Occipital lobe (tissue), 2 donors: ENCODE data around the gene CFAP141. TPM values are rescaled to one million over a fixed set of nuclear protein-coding genes. Genes with fewer than 3 reads are reported as not detected.
A peak's percentile ranks its signal among the peaks of the same experiment; 100 is the strongest.
"Not testable (repeated sequence)": the region's sequence is repeated elsewhere in the genome, so short reads cannot be mapped to it uniquely, and the experiment has no call there.

Experiments used
- DNase-seq: peaks from one replicate; lab custom pipeline; 2025; lab: John Stamatoyannopoulos, UW
- total RNA-seq: library from RNA; depleted of rRNA; stranded (reverse); fragments of >200 nt; gene quantifications from one replicate; pipeline ENCODE4 v1.2.3, GENCODE V29; 2014

Gene CFAP141
- not detected for total RNA-seq

GRCh38 chr1:154206196-154206595, at the start of gene CFAP141:
TSS of gene CFAP141 (minus strand) at chr1:154206333. CDS start at chr1:154206307, 26 bp downstream.
- DNase-seq = no peak

GRCh38 chr1:154253671-154254070, 47.5 kb upstream of the CFAP141 start:
- no peak for DNase-seq

DNA sequence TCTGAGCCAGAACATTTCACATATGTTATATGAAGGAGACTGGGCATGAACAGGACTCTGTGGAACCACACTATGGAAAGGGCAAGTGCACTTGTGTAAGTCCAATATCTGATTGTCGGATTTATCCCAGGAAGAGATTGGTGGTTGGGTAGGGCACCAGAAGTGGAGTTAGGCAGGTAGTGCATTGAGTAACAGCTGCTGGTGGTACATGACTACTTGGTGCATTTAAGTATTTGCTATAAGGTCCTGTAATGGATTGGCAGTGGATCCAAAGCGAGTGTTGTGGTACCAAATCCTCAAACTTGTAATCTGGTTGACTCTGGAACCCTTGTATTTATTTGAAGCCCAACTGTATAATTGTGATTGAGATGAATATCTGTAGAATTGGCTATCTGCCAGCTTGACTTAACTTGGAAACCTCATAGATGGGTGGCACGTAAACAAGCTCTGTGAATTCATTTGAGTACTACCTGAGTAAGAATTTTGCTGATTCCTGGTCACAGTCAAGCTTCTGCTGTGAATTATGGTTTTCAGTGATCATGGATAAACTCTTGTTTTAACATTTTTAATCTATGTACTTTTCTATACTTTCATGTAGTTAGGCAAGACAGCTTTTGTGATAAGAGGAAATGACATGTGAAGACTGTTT, 35.7 kb upstream of the CFAP141 start:
- DNase-seq = no peak

DNA sequence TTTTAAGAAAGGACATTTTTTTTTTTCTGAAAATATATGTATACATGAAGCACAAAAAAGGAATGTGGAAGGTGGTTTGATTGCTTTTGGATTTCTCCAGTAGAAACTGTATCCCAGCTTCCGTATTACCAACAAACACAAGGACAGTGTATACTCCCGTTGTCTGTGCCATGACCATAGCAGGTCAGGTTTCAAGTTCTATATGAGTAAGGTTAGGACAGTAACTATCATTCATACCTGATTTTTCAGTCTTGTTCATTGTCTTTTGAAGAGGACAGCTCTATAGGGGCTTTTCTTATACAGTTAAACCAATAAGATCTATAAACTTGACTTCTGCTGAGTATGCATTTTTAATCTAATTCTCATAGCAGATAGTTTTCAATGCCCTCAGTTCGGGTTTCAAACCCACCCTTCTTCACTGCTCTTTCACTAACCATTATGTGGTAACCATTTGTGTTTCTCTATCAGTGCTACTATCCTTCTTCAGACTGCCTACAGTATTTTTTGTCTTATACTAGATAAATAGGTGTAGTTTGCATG, 34.2 kb upstream of the CFAP141 start:
- DNase-seq = no peak

DNA sequence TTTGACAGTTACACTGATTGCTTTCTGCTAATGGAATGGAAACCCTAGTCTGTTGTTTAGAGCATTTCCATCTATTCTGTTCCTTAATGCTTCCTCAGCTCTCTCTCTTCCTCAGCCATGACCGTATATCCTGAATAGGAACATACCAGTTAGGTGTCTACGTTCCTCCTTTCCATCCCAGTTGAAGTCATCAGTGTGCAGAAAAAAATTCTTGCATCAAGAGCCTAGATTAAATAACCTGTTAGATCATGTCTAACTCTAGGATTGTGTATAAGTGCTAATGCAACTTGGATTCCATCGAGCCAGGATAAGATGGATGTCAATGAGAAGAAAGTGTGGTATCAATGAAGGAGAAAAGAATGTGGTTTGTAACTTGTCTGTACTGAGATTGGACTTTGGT, 33.4 kb upstream of the CFAP141 start:
- DNase-seq = no peak

DNA sequence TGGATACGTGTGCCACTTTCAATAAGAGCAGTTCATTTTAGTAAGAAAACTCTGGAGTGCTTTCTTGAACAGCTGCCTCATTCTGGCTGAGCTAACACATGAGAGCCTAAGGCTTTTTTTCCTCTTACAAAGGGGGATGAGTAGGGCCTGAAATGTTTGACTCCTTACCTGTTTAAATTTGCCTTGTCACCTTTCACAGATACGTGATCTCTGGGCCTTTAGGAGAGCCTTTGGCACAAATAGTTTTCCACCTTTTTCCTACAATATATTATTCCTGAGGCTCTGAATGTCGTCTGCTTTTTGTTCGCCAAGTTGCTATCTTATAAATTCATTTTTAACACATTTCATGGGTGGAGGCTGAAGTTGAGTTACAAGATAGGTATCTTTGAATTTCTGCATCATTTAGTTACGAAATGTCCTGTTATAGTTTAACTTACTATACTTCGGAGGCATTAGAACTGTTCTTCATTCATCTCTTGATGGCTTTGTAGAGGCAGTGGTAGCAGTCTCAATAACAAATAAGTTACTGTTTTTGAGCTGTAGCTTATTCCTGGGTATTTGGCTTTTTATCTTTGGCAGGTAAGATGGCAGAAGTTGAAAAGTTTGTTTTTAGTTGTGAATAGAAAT, 31.9 kb upstream of the CFAP141 start:
- no peak for DNase-seq

GRCh38 chr1:154237435-154237834, 31.3 kb upstream of the CFAP141 start:
- no peak for DNase-seq

DNA sequence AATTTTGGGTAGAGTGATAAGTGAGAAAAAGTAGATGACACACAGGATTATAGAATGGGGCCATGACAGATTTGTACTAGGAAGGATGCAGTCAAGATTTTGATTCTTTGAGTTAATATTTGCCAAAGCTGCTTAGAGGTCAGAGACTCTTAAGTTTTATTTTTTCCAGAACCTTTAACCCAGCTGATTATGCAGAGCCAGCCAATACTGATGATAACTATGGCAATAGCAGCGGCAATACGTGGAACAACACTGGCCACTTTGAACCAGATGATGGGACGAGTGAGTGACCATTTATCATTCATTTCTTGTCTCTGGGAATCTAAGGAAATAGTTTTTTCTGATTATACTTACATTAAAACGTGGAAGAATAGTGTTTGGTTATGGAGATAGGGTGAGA, 30.7 kb upstream of the CFAP141 start:
- no peak for DNase-seq

- not testable (repeated sequence) for DNase-seq
These were observed 27.0 kb upstream of the CFAP141 start for GRCh38 chr1:154233127-154233526.

DNA sequence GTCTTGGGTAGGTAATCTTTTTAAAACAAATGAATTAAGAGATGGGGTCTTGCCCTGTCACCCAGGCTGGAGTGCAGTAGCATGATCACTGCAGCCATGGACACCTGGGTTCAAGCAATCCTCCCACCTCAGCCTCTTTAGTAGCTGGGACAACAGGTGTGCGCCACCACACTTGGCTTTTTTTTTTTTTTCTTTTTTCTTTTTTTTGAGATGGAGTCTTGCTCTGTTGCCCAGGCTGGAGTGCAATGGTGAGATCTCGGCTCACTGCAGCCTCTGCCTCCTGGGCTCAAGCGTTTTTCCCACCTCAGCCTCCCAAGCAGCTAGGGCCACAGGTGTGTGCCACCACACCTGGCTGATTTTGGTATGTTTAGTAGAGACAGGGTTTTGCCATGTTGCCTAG, 25.0 kb upstream of the CFAP141 start:
- not testable (repeated sequence) for DNase-seq

DNA sequence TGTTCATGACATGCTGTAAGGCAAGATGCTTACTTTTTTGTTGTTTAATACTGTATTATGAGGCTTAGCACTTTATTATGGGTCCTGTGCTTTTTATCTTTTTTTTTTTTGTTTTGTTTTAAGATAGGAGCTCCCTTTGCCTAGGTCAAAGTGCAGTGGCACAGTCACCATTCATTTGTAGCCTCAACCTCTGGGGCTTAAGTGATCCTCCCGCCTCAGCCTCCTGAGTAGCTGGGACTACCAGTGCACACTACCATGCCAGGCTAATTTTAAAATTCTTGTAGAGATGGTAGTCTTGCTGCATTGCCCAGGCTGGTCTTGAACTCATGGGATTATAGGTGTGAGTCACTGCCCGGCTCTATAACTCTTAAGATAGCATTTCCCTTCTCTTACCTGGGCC, 19.2 kb upstream of the CFAP141 start:
- DNase-seq = no peak

- DNase-seq = no peak
These were observed 17.5 kb upstream of the CFAP141 start for GRCh38 chr1:154223621-154224020.

- DNase-seq = no peak
These were observed 16.8 kb upstream of the CFAP141 start for GRCh38 chr1:154222918-154223317.

DNA sequence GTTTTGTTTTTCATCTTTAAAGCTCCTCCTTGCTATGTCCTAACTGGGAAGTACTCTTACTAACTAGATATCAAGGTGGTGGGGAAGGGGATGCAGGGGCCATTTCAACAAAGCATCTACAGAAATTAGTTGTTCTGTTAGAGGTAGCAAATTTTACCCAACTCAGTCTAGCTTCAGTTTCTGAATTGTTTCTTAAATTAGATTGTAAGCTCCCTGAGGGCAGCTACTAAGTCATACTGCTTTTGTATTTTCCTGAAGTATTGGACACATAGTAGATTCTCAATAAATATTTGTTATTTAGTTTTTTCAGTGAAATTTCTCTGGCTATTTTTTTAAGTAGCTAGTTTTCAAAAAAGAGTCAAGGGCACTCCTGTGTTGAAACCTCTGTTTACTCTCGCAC, 16.4 kb upstream of the CFAP141 start:
- DNase-seq = no peak

GRCh38 chr1:154221278-154222001, 15.3 kb upstream of the CFAP141 start:
- DNase-seq = peak; percentile 70

GRCh38 chr1:154220970-154221277, 14.8 kb upstream of the CFAP141 start:
- DNase-seq = no peak

GRCh38 chr1:154220071-154220969, 14.2 kb upstream of the CFAP141 start, which contains the start of gene UBAP2L:
TSS of gene UBAP2L (plus strand) at chr1:154220955. CDS start at chr1:154225124, 4,169 bp downstream.
- peak; percentile 97 for DNase-seq

GRCh38 chr1:154219541-154219940, 13.4 kb upstream of the CFAP141 start:
- DNase-seq = no peak

- no peak for DNase-seq
These were observed 12.4 kb upstream of the CFAP141 start for GRCh38 chr1:154218545-154218944.

DNA sequence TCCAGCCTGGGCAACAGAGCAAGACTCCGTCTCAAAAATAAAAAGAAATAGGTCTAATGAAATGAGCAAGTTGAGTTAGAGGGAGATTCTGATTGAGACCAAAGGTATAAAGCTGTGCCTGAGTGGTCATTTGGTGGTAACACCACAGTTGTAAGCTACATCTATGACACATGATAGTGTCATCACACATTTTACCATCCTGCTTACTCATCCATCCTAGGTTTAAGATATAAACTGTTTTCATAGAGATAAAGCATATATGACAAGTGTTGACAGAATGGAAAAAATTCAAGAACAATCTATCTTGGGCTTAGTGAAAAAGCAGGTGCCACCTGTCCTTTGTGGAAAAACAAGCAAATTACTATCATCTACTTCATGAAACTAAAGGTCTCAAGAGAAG, 7.1 kb upstream of the CFAP141 start:
- DNase-seq = no peak

DNA sequence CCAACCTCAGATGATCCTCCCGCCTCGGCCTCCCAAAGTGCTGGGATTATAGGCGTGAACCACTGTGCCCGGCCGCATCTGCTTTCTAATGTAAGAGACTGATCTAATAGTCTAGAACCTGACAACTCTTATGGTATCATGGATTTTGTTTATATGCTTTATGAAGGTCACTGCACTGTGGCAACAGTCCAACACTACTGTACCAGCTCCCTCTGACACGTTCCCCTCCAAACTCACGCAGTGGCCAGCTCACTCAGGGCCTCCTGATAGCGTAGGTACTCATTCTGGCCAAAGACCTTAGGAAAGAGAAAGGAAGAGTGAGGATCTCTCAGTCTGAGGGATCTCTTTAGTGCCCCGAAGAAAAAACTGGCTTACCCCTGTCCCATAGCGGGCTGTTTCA, 6.0 kb upstream of the CFAP141 start:
- no peak for DNase-seq
